ENCODE results near the gene SECISBP2L.
"Not testable (repeated sequence)": the region's sequence is repeated elsewhere in the genome, so short reads cannot be mapped to it uniquely, and the experiment has no call there.

The SECISBP2L gene

DNA sequence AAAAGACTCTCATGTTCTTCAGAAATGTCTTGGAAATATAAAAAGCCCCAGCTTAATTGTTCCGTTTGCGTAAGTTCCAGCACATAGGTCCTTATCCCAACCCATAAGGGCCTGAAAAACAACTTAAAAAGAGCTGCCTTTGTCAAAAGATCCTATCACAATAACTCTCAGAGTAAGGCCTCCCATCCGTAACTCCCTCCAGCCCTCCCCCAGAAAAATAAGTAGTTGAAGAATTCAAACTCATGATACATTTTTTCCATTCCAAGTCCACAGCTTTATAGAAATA, 38.0 kb upstream of the SECISBP2L start:
- TF ChIP-seq, protein P1, sequence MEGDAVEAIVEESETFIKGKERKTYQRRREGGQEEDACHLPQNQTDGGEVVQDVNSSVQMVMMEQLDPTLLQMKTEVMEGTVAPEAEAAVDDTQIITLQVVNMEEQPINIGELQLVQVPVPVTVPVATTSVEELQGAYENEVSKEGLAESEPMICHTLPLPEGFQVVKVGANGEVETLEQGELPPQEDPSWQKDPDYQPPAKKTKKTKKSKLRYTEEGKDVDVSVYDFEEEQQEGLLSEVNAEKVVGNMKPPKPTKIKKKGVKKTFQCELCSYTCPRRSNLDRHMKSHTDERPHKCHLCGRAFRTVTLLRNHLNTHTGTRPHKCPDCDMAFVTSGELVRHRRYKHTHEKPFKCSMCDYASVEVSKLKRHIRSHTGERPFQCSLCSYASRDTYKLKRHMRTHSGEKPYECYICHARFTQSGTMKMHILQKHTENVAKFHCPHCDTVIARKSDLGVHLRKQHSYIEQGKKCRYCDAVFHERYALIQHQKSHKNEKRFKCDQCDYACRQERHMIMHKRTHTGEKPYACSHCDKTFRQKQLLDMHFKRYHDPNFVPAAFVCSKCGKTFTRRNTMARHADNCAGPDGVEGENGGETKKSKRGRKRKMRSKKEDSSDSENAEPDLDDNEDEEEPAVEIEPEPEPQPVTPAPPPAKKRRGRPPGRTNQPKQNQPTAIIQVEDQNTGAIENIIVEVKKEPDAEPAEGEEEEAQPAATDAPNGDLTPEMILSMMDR (IDR thresholded peaks at IDR 0.05; ENCODE audit: low read depth, low read length) = no peak
- Histone ChIP-seq H3K4me3 (ENCODE audit: low read depth, low read length) (no peak overlapping the region), H3K4me1 (no peaks in the 10 kb centered on the region; the same call in 1 of the 2 replicates), H3K27me3 (no peaks in the 10 kb centered on the region), H3K9me3 (no peaks in the 10 kb centered on the region), H3K36me3 (no peaks in the 10 kb centered on the region)
- no peak for DNase-seq

DNA sequence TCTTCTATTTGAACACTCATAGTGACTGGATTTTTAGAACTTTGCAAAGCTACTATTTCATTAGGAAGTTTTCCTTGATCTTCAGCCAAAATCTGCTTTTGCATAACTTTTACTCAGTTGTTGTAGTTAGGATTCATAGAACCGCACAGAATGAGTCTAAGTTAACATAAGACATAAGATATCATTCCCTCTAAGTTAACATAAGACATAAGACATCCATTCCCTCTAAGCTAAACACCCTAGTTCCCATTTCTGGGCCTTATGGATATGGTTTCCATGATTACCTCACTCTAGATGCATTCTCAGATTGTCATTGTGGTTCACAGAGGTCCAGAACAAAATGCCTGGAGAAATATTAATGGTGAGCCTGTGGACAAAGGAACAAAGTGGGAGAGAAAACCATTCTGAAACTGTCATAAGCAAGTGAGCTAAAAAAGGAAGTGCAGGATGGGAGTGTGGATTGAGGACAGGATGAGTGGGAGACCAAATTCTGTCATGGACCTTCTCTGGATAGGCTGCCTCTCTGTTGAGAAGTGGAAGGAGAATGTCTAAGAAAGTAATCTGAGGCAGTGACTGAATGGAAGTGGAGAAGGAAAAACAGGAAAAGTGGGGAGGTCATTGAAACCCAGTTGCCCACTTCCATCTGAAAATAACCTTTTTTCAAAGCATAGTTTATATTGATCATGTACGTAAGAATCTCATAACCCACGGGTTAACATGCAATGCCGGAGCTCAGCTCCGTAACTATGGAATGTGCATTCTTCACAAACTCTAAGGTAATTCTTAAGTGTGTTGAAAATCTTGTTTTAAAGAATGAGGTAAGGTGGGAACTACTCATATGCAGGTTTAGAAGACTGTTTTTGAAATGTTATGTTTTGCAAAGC, 37.4 kb upstream of the SECISBP2L start:
- Histone ChIP-seq H3K36me3 (no peaks in the 10 kb centered on the region), H3K27me3 (no peaks in the 10 kb centered on the region), H3K4me1 (no peaks in the 10 kb centered on the region), H3K4me3 (ENCODE audit: low read depth, low read length) (no peak overlapping the region), H3K9me3 (no peaks in the 10 kb centered on the region)
- TF ChIP-seq, protein P1 (IDR thresholded peaks at IDR 0.05; ENCODE audit: low read depth, low read length) = no peak
- DNase-seq = no peak

DNA sequence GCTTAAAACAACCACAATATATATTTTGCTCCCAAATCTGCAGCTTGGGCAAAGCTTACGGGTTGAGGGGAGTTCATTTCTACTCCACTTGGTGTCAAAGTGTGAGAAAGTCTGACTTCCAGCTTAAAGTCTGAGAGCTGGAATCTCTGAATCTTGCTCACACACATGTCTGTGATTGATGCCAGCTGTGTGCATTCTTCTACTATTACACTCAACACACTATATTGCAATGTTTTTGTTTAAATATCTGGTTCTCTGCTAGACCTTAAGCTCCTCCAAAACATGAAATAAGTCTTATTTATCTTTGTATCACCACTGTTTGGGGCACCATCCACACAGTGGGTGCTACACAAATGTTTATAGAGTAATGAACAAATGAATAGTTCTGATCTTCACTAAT, 36.7 kb upstream of the SECISBP2L start:
- no peak for DNase-seq
- no peaks in the 10 kb centered on the region for H3K27me3 ChIP-seq

DNA sequence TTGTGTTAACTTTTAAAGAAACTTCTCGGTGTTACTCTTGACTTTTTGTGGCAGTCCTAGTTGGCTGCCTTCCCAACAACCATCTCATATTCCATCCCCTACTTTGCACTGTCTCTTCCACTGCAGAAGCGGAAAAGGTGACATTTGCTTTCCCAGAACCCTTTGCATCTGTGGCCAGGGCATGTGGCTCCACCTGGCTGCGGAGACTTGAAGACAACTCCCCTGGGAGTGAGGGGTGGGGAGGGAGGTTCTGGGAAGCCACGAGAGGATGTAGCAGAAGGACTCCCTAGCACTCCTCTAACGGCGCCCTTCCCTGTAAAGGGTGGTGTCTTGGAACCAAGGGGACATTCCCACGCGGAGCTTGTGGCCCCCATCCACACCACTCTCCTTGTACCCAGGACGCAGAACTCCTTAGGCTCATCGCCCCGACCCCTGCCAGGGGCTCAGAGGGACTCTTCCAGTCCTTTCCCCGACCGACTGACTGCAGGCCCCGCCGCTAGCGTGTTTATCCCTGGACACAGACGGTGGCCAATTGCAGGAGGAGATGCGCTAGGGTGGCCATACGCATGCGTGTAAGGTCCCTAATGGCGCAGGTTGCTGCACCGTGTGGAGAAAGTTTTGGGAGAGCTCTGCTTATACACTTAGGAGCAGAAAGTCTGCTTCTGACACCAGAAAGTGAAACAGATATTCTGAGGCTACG, 33.2 kb upstream of the SECISBP2L start:
- no peaks in the 10 kb centered on the region for H3K36me3 ChIP-seq
- H3K27me3 ChIP-seq = no peaks in the 10 kb centered on the region
- DNase-seq = no peak
- H3K4me1 ChIP-seq = no peaks in the 10 kb centered on the region
- H3K9me3 ChIP-seq = no peaks in the 10 kb centered on the region
- TF ChIP-seq, protein P1 (IDR thresholded peaks at IDR 0.05; ENCODE audit: low read depth, low read length) = no peak
- H3K4me3 ChIP-seq (ENCODE audit: low read depth, low read length) = no peak overlapping the region

More for the DNA sequence above, 36.7 kb upstream of the SECISBP2L start:
- Histone ChIP-seq H3K4me3 (ENCODE audit: low read depth, low read length) (no peak overlapping the region), H3K9me3 (no peaks in the 10 kb centered on the region), H3K36me3 (no peaks in the 10 kb centered on the region), H3K4me1 (no peaks in the 10 kb centered on the region)
- TF ChIP-seq, protein P1 (IDR thresholded peaks at IDR 0.05; ENCODE audit: low read depth, low read length) = no peak

DNA sequence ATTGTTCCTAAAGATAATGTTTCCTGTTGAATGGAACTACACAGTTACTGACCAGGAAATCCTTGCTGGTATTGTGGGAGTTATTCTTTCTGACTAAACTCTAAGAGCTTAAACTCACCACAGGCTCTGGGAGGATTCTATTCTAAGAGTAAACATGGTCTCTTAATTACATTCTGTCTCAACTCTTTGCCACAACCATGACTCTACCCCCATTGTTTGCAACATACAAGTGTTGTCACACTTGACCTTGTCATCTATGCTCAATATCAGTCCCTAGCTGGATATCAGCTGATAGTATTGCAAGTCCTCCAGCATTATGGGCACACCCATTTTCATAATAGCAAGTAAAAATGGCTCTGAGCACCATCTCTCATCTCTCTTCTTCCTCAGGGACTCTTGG, 29.6 kb upstream of the SECISBP2L start:
- H3K27me3 ChIP-seq = peaks cover 5% of the 10 kb centered on the region; the same call in 1 of the 2 replicates
- DNase-seq = no peak
- TF ChIP-seq, protein P1 (IDR thresholded peaks at IDR 0.05; ENCODE audit: low read depth, low read length) = no peak
- H3K36me3 ChIP-seq = no peaks in the 10 kb centered on the region
- H3K4me1 ChIP-seq = no peaks in the 10 kb centered on the region
- no peak overlapping the region for H3K4me3 ChIP-seq (ENCODE audit: low read depth, low read length)
- no peaks in the 10 kb centered on the region for H3K9me3 ChIP-seq

DNA sequence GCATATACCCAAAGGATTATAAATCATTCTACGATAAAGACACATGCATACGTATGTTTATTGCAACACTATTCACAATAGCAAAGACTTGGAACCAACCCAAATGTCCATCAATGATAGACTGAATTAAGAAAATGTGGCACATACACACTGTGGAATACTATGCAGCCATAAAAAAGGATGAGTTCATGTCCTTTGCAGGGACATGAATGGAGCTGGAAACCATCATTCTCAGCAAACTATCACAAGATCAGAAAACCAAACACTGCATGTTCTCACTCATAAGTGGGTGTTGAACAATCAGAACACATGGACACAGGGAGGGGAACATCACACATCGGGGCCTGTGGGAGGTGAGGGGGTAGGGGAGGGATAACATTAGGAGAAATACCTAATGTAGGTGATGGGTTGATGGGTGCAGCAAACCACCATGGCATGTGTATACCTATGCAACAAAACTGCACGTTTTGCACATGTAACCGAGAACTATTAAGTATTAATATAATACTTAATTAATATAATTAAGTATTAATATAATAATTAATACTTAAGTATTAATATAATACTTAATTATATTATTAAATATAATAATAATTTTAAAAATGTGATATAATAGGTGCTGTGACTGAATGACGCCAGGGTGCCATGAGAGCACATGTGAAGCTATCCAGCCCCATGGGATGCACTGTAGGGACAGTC, 28.5 kb upstream of the SECISBP2L start:
- H3K36me3 ChIP-seq; H3K27me3 ChIP-seq; H3K4me1 ChIP-seq; DNase-seq; H3K4me3 ChIP-seq (ENCODE audit: low read depth, low read length); H3K9me3 ChIP-seq: not testable (repeated sequence)

Data from BE2C (cell line).